Suppressor macrophage treated with lipopolysaccharide for 1 hour (primary cell): Measurements from ENCODE around the gene MGAT4A.

Source experiments
- DNase-seq, 3 donors: peaks; one replicate each; pipeline ENCODE4 v3.0.0-alpha.2; 2020 to 2022

Gene MGAT4A

DNA sequence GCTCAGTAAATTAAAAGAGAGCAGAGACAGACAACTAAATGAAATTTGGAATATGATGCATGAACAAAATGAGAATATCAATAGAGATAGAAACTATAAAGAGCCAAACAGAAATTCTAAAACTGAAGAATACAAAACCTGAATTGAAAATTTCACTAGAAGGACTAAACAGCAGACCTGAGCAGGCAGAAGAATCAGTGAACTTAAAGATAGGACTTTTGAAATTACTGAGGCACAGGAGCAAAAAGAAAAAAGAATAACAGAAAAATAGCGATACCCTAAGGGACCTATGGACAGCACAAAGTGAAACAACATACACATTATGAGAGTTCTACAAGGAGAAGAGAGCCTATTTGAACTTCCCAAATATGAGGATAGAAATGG, 80.9 kb downstream of the MGAT4A start:
- DNase-seq: no peak

- DNase-seq: peak; percentile 82 to 85 (median 83)
Observed at GRCh38 chr2:98649135-98649991, 81.6 kb downstream of the MGAT4A start.

DNA sequence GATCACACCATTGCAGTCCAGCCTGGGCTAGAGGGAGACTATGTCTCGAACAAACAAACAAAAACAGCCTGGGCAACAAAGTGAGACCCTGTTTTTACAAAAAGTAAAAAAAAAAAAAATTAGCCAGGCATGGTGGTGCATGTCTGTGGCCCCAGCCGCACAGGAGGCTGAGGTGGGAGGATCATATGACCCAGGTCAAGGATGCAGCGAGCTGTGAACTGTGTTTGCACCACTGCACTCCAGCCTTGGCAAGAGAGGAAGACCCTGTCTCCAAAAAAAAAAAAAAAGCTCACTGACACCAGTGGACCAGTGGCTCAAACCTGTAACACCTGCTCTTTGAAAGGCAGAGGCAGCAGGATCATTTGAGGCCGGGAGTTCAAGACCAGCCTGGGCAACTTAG, 82.5 kb downstream of the MGAT4A start:
- DNase-seq: no peak

GRCh38 chr2:98647636-98648035, 83.3 kb downstream of the MGAT4A start:
- no peak for DNase-seq

- no peak for DNase-seq
Observed at GRCh38 chr2:98643496-98644100, 87.3 kb downstream of the MGAT4A start.

GRCh38 chr2:98637401-98638147, 93.4 kb downstream of the MGAT4A start:
- no peak for DNase-seq

- DNase-seq: peak in 1 of 3 donors; percentile 10
Observed at GRCh38 chr2:98634406-98635092, 96.4 kb downstream of the MGAT4A start.

- DNase-seq: no peak
Observed at GRCh38 chr2:98632351-98632750, 98.6 kb downstream of the MGAT4A start.

GRCh38 chr2:98623657-98624056, 107.3 kb downstream of the MGAT4A start:
- peak in 1 of 3 donors; percentile 6 for DNase-seq

DNA sequence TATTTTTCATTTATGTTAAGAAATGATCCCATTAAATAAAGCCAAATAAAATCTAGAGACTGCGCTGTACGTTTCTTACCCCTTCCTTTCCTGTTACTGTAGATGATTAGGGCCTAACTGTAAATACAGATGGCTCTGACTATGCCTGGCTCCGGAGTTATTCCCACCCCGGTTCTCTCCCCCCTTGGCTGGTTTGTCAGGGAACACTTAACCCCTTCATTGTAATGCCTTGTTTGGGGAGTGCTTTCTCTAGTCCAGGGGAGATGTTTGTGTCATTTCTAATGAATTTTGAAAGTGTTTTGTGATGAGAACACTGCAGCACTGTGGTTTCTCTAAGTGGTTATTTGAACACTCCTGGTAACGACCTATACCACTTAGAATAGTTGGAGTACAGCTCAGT, 113.8 kb downstream of the MGAT4A start:
- no peak for DNase-seq

DNA sequence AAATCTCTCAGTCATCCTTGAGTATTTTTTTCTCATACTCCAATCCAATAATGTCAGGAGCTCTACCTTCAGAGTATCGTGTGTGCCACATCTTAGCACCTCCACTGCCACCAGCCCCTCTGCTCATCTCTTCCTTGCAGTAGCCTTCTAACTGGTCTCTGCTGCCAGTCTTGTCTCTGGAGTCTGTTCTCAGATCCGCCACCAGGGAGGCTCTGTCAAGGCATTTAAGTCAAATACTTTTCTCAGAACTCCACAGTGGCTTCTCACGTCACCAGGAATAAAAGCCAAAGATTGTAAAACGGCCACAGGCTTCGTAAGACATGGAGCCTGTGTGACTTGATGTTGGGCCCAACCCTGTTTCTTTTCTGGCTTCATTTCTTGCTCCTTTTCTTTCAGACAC, 115.5 kb downstream of the MGAT4A start:
- no peak for DNase-seq

GRCh38 chr2:98614024-98614739, 116.8 kb downstream of the MGAT4A start:
- DNase-seq: no peak

- DNase-seq: peak; percentile 27 to 57 (median 47)
Observed at GRCh38 chr2:98608962-98609604, 121.8 kb downstream of the MGAT4A start.

DNA sequence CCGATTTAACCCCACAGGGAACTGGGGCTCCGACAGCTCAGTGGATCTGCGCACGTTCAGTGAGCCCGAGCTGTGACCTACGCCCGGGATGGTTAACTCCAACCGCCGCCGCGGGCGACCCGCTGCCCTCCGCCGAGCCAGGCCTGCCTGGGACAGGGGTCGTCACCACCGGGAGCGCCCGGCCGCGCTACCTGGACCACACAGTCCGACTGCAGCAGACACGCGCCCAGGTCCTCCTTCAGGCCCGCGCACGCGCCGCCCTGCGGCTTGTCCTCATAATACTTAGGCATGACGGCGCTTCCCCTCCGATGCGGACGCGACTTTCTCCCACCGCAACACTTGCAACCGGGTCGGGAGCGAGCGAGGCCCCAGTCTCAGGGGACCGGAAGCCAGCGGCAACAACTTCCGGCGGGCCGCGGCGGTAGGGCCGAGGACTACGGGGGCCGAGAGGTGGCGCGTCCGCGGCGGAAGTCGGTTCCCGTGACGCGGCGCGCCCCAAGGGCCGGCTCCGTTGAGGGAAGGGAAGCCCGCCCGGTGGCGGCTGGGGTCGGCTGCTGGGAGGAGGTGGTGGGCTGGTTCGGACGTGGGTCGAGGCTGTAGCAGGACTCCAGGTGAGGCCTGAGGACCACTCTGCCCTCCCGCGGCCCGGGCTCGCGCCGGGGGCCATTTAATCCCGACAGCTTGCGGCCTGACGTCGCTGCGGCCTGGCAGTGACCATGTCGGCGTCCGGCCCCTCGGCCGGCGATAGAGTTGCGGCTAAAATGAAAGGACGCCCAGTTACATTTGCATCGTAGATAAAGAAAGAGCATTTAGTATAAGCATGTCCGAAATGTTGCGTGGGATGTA, 122.6 kb downstream of the MGAT4A start, which contains the start of the genes COA5 and UNC50:
COA5 (minus strand) TSS at position 397 of the 846 bp plus-strand sequence; CDS start at position 290, 107 bp downstream.
UNC50 (plus strand) TSS at position 474 of the 846 bp plus-strand sequence. CDS start 1,171 bp downstream, outside the sequence.
- peak; percentile 94 to 98 (median 96) for DNase-seq

GRCh38 chr2:98607741-98608115, 123.2 kb downstream of the MGAT4A start:
- DNase-seq: peak in 1 of 3 donors; percentile 10

DNA sequence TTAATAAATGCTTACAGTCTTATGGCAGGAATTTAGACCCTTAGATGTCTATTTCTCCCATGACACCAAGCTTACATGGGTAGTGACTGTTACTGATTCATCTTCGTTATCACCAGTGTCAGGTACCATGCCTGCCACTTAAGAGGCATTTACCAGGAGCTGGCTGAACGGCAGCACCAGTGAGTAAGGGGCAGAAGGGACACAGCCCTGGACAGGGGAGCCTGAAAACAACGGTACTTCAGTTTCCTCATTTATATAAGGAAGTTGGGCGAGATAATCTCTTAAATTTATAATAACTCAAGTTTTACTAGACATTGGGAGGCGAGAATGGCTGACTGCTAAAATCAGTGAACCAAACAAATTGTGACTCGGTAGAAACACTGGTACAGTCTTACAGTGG, 123.8 kb downstream of the MGAT4A start:
- peak in 2 of 3 donors; percentile 5 to 10 for DNase-seq

DNA sequence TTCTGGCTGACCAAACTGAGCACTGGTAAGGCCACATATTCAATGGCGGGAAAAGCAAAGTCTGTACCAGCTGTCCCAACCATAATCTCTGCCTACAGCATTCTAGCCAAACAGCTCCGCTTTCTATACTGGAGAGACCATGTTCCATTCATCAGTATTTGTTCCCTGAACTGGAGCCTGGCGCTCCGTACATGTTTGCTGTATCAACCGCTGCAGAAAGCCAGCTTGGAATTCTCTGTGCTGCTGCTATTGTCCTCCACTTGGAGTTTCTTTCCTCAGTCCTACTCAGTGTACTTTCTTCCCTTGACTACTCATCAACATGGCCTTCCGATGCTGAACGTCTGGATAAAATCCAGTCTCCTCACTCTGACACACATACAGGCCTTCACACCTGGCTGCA, 124.5 kb downstream of the MGAT4A start:
- no peak for DNase-seq

- no peak for DNase-seq
Observed at GRCh38 chr2:98605076-98605475, 125.9 kb downstream of the MGAT4A start.

DNA sequence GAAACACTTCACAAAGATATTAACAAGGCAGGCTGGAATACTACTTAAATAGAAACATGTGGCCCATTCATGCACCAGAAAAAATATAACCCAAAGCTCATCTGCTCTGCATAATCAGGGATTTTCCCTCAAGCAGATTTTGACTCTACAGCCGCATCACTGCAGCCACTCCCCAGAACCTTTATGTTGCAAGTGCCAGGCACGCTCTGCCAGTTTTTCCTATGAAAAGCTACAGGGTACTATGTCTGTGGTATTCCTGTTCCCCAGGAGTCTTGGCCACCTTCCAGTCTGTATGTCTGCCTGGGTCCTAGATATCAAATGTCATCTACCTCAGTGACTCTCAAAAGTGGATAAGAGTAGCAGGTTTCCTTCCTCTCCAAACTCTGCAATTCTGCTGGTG, 126.4 kb downstream of the MGAT4A start:
- DNase-seq: no peak

GRCh38 chr2:98601532-98602132, 129.3 kb downstream of the MGAT4A start:
- peak in 2 of 3 donors; percentile 7 to 15 for DNase-seq
